Right atrium auricular region (tissue), 2 donors: ENCODE measurements around the gene SEMA7A. TPM values are rescaled to one million over a fixed set of nuclear protein-coding genes. Genes with fewer than 3 reads are reported as not detected.
A peak's percentile ranks its signal among the peaks of the same experiment; 100 is the strongest.

Experiments
- DNase-seq: peaks from one replicate; pipeline ENCODE4 v3.0.0-alpha.2; 2019; ENCODE audit warnings: low spot score
- H3K27ac ChIP-seq, 2 donors: fragments of 200-600 bp; sonication (generic); 1 replicate in 1 of 2; 2 replicates in 1 of 2; pipeline ENCODE4 v1.5.1; 2016 to 2019
- H3K27me3 ChIP-seq, 2 donors: fragments of 200-600 bp; sonication (generic); one replicate each; pipeline versions ENCODE4 v1.5.1 to v1.6.0; 2017 to 2019
- H3K36me3 ChIP-seq: fragments of 200-600 bp; sonication (generic); one replicate; pipeline ENCODE4 v1.5.1; 2016
- H3K4me1 ChIP-seq, 2 donors: fragments of 200-600 bp; sonication (generic); one replicate each; pipeline versions ENCODE4 v1.5.1 to v1.6.0; 2017 to 2019
- H3K4me3 ChIP-seq, 2 donors: fragments of 200-600 bp; sonication (generic); 1 replicate in 1 of 2; 2 replicates in 1 of 2; pipeline ENCODE4 v1.5.1; 2017 to 2019; ENCODE audit warnings: mild to moderate bottlenecking in 1 of 2, moderate library complexity in 1 of 2
- H3K9me3 ChIP-seq, 2 donors: fragments of 200-600 bp; sonication (generic); one replicate each; pipeline ENCODE4 v1.5.1; 2019
- total RNA-seq, 2 donors: library from RNA; depleted of rRNA; stranded (reverse); fragments of >200 nt; gene quantifications; one replicate each; pipeline ENCODE4 v1.1.0, GENCODE V29; 2016
- TF ChIP-seq, protein P1 (sequence below), 2 donors: fragments of 200-600 bp; sonication (generic); IDR thresholded peaks; one replicate each; pipeline ENCODE4 v1.5.1; 2019; ENCODE audit warnings: antibody characterized with exemption in 2 of 2

Gene SEMA7A
- total RNA-seq, 2 donors from 2014 or later: 1.0 to 2.9 TPM

- TF ChIP-seq, protein P1, sequence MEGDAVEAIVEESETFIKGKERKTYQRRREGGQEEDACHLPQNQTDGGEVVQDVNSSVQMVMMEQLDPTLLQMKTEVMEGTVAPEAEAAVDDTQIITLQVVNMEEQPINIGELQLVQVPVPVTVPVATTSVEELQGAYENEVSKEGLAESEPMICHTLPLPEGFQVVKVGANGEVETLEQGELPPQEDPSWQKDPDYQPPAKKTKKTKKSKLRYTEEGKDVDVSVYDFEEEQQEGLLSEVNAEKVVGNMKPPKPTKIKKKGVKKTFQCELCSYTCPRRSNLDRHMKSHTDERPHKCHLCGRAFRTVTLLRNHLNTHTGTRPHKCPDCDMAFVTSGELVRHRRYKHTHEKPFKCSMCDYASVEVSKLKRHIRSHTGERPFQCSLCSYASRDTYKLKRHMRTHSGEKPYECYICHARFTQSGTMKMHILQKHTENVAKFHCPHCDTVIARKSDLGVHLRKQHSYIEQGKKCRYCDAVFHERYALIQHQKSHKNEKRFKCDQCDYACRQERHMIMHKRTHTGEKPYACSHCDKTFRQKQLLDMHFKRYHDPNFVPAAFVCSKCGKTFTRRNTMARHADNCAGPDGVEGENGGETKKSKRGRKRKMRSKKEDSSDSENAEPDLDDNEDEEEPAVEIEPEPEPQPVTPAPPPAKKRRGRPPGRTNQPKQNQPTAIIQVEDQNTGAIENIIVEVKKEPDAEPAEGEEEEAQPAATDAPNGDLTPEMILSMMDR (IDR thresholded peaks at IDR 0.05): no peak
- no peaks in the 10 kb centered on the region for H3K27me3 ChIP-seq
- H3K27ac ChIP-seq: no peak overlapping the region
Measured at GRCh38 chr15:74432271-74432967, 1.3 kb downstream of the SEMA7A start.

GRCh38 chr15:74431645-74432044 lies 2.1 kb downstream of the SEMA7A start:
- H3K27me3 ChIP-seq: no peaks in the 10 kb centered on the region
- H3K27ac ChIP-seq: no peak overlapping the region
- no peaks in the 10 kb centered on the region for H3K9me3 ChIP-seq
- TF ChIP-seq, protein P1 (IDR thresholded peaks at IDR 0.05): no peak
- H3K4me3 ChIP-seq: no peak overlapping the region
- no peak for DNase-seq
- no peaks in the 10 kb centered on the region for H3K36me3 ChIP-seq
- peaks cover 0 to 19% of the 10 kb centered on the region in 2 donors for H3K4me1 ChIP-seq

More at GRCh38 chr15:74432271-74432967, 1.3 kb downstream of the SEMA7A start:
- Histone ChIP-seq H3K4me1 (peaks cover 0 to 19% of the 10 kb centered on the region in 2 donors), H3K36me3 (no peaks in the 10 kb centered on the region), H3K9me3 (no peaks in the 10 kb centered on the region), H3K4me3 (peak overlapping the region; percentile 57 to 69)
- no peak for DNase-seq

DNA sequence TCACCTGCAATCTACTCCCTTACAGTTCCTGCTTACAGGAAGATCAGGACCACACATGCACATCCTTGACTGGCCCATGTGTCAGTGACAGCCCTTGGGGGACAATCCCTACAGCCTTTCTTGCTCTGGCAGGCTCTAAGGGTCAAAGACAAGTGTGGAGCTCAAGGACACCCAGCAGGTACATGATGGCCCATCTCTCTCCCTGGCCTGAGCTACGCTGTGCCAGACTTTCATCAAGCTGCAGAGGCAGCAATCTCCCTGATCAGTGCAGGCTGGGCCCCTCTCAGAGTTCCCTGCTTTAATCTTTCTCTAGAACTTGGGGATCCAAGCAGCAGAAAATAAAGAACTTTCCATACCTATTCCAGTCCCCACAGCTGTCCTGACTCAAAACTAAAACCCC lies 2.6 kb downstream of the SEMA7A start:
- H3K4me3 ChIP-seq: no peak overlapping the region
- H3K4me1 ChIP-seq: peaks cover 0 to 19% of the 10 kb centered on the region in 2 donors
- DNase-seq: no peak
- H3K9me3 ChIP-seq: no peaks in the 10 kb centered on the region
- H3K27ac ChIP-seq: no peak overlapping the region
- no peaks in the 10 kb centered on the region for H3K36me3 ChIP-seq
- TF ChIP-seq, protein P1 (IDR thresholded peaks at IDR 0.05): no peak
- no peaks in the 10 kb centered on the region for H3K27me3 ChIP-seq

DNA sequence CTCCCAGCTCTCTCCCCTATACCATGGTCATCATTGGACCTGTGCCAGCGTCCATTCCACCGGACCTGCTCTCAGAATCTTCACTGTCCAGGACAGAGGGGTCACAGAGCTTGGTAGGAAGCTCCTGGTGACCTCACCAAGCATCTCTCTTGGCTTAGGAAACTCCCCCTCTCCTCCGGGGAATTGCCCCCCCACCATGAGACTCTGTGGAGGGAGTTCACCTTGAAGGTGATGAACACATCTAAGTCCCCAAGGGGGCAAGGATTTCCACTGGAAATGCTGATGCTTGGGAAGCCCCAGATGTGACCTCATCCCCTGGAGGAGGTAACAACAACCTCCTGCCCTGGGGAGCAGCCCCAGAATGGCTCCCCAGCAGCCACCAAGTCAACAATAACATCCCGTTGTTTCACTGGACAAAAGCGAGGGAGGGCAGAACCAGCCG lies 3.2 kb downstream of the SEMA7A start:
- Histone ChIP-seq H3K9me3 (no peaks in the 10 kb centered on the region), H3K27ac (no peak overlapping the region), H3K4me3 (no peak overlapping the region), H3K4me1 (peaks cover 0 to 19% of the 10 kb centered on the region in 2 donors), H3K36me3 (no peaks in the 10 kb centered on the region), H3K27me3 (no peaks in the 10 kb centered on the region)
- TF ChIP-seq, protein P1 (IDR thresholded peaks at IDR 0.05): no peak
- no peak for DNase-seq

DNA sequence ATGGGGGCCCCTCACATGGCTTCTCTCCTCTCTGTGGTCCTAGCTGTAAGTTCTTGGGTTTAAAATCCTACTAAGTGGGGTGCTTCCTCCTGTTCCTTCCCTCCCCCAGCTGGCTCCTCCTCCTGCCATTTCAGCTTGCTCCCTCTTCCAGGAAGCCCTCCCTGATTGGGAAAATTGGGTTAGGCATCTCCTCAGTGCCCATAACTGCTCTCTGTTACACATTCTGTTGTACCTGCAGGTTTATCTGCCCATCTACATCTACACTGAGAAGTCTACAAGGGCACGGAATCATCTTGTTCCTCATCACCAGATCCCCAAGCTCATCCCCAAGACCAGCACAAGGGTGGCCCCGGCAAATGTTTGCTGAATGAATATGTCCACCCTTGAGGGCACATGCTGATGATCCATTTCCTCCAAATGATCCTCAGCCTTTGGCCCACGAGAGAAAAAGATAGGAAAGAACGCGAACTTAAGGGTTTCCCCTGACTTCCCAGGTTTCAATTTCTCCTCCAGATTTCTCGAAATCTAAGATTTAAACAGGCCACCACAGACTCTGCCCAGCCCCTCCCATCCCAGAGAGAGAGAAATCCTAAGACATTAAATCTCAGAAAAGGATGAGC lies 3.9 kb downstream of the SEMA7A start:
- Histone ChIP-seq H3K27me3 (no peaks in the 10 kb centered on the region), H3K9me3 (no peaks in the 10 kb centered on the region), H3K4me3 (no peak overlapping the region), H3K36me3 (no peaks in the 10 kb centered on the region), H3K27ac (no peak overlapping the region), H3K4me1 (peaks cover 0 to 19% of the 10 kb centered on the region in 2 donors)
- DNase-seq: no peak
- TF ChIP-seq, protein P1 (IDR thresholded peaks at IDR 0.05): no peak
